Liver (tissue), 3 donors: ENCODE data around the gene JAM3.

ENCODE experiments used
- EGR1 ChIP-seq, 2 donors: IDR thresholded peaks; 2 replicates each; pipeline ENCODE4 v1.6.1; 2016 to 2018; ENCODE audit warnings: antibody characterized with exemption in 2 of 2, low read depth in 2 of 2
- GABPA ChIP-seq, 2 donors: IDR thresholded peaks in 1 of 2; conservative IDR thresholded peaks in 1 of 2; 2 replicates each; pipeline ENCODE4 v1.6.1; 2016; ENCODE audit warnings: antibody characterized with exemption in 2 of 2, mild to moderate bottlenecking in 1 of 2, moderate library complexity in 1 of 2
- RAD21 ChIP-seq, 2 donors: IDR thresholded peaks; 2 replicates each; pipeline ENCODE4 v1.6.1; 2016; ENCODE audit warnings: antibody characterized with exemption in 2 of 2, mild to moderate bottlenecking in 2 of 2
- REST ChIP-seq: IDR thresholded peaks from 2 replicates; pipeline ENCODE4 v1.6.1; 2016; ENCODE audit warnings: antibody characterized with exemption, mild to moderate bottlenecking
- YY1 ChIP-seq: IDR thresholded peaks from 2 replicates; pipeline ENCODE4 v1.6.1; 2016; ENCODE audit warnings: antibody characterized with exemption, mild to moderate bottlenecking
- TF ChIP-seq, protein P1 (sequence below): fragments of 150-350 bp; IDR thresholded peaks from 2 replicates; pipeline ENCODE4 v1.5.1; 2017; ENCODE audit warnings: improper control_type of control experiment, low read depth, low read length; ENCODE audit not compliant: missing input control
- TF ChIP-seq, protein P2 (sequence below): IDR thresholded peaks from 2 replicates; pipeline ENCODE4 v1.6.1; 2016; ENCODE audit warnings: antibody characterized with exemption
- donor health status: healthy.
- donor health status: healthy.

- TF ChIP-seq, protein P1, sequence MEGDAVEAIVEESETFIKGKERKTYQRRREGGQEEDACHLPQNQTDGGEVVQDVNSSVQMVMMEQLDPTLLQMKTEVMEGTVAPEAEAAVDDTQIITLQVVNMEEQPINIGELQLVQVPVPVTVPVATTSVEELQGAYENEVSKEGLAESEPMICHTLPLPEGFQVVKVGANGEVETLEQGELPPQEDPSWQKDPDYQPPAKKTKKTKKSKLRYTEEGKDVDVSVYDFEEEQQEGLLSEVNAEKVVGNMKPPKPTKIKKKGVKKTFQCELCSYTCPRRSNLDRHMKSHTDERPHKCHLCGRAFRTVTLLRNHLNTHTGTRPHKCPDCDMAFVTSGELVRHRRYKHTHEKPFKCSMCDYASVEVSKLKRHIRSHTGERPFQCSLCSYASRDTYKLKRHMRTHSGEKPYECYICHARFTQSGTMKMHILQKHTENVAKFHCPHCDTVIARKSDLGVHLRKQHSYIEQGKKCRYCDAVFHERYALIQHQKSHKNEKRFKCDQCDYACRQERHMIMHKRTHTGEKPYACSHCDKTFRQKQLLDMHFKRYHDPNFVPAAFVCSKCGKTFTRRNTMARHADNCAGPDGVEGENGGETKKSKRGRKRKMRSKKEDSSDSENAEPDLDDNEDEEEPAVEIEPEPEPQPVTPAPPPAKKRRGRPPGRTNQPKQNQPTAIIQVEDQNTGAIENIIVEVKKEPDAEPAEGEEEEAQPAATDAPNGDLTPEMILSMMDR = no peak
- TF ChIP-seq REST (no peak), RAD21 (IDR thresholded peaks at IDR 0.05) (no peak), GABPA (IDR thresholded peaks at IDR 0.05 in 1 of 2, conservative IDR thresholded peaks at IDR 0.05 in 1 of 2) (no peak), YY1 (no peak), EGR1 (IDR thresholded peaks at IDR 0.05; ENCODE audit: low read depth in 2 of 2) (no peak)
- TF ChIP-seq, protein P2, sequence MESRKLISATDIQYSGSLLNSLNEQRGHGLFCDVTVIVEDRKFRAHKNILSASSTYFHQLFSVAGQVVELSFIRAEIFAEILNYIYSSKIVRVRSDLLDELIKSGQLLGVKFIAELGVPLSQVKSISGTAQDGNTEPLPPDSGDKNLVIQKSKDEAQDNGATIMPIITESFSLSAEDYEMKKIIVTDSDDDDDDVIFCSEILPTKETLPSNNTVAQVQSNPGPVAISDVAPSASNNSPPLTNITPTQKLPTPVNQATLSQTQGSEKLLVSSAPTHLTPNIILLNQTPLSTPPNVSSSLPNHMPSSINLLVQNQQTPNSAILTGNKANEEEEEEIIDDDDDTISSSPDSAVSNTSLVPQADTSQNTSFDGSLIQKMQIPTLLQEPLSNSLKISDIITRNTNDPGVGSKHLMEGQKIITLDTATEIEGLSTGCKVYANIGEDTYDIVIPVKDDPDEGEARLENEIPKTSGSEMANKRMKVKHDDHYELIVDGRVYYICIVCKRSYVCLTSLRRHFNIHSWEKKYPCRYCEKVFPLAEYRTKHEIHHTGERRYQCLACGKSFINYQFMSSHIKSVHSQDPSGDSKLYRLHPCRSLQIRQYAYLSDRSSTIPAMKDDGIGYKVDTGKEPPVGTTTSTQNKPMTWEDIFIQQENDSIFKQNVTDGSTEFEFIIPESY = no peak
Measured at GRCh38 chr11:134157451-134157850, 88.6 kb downstream of the JAM3 start.
